GM10266 (cell line): ENCODE results near the gene AOC1.

ENCODE experiments used
- DNase-seq: peaks from one replicate; pipeline ENCODE4 v3.0.0; 2012; ENCODE audit errors: extremely low spot score
- TF ChIP-seq, protein P1 (sequence below): IDR thresholded peaks from 2 replicates; pipeline ENCODE4 v1.5.1; 2012; ENCODE audit warnings: mild to moderate bottlenecking, low read depth; ENCODE audit not compliant: control insufficient read depth, insufficient read depth; ENCODE audit errors: missing control alignments

The AOC1 gene

DNA sequence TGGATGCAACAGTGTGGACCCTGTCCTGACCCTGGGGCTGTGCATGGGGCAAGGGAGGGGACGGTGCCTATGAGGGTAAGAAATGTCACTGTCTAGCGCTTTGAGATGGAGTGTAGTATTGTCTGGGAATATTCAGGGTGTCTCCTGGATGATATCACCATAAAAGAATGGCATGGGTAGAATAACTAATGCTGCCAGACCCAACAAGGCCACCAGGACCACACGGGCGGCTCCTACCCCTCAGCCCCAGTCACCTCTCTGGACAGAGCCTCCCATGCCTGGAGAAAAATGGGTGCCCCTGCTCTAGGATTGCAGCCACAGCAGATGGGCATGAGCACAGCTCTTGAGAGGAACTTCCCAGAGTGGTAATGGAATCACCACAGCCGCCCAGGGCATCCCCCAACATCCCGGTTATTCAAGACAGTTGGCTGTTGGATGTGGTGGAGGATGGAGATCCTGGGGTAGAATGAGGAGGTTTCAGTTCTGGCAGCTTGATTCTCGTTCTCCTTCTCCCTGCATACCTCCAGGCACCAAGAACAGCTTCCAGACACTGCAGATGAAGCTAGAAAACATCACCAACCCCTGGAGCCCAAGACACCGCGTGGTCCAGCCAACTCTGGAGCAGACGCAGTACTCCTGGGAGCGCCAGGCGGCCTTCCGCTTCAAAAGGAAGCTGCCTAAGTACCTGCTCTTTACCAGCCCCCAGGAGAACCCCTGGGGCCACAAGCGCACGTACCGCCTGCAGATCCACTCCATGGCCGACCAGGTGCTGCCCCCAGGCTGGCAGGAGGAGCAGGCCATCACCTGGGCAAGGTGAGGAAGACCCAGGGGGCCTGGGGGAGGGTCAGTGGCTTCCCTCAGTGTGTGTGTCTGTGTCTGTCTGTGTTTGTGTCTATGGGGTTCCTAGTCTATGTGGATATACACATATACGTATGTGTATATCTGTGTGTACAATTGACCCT is 6.2 kb downstream of the AOC1 start:
- TF ChIP-seq, protein P1, sequence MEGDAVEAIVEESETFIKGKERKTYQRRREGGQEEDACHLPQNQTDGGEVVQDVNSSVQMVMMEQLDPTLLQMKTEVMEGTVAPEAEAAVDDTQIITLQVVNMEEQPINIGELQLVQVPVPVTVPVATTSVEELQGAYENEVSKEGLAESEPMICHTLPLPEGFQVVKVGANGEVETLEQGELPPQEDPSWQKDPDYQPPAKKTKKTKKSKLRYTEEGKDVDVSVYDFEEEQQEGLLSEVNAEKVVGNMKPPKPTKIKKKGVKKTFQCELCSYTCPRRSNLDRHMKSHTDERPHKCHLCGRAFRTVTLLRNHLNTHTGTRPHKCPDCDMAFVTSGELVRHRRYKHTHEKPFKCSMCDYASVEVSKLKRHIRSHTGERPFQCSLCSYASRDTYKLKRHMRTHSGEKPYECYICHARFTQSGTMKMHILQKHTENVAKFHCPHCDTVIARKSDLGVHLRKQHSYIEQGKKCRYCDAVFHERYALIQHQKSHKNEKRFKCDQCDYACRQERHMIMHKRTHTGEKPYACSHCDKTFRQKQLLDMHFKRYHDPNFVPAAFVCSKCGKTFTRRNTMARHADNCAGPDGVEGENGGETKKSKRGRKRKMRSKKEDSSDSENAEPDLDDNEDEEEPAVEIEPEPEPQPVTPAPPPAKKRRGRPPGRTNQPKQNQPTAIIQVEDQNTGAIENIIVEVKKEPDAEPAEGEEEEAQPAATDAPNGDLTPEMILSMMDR = no peak
- no peak for DNase-seq

DNA sequence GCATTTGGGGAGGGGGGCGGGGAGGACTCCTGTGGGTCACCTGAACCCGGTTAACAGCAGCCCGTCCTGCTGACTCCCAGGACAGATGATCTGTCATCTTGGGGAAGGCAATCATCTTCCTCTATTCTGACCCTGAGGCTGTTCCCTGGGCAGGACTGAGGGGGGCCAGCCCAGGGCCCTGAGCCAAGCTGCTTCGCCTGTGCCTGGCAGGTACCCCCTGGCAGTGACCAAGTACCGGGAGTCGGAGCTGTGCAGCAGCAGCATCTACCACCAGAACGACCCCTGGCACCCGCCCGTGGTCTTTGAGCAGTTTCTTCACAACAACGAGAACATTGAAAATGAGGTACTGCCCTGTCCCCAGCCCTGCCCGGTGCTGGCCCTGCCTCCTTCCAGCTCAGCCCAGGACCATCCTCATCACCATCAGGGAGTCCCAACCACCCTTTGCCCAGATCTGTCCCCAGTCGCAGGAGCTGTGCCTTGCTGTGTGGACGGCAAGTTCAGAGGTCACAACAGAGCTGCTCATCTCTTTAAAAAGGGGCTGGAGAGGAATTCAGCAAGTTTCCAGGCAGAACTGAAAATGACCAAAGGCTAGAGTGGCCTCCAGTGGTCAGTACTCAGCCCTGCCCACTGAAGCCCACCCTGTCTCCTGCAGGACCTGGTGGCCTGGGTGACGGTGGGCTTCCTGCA is 8.1 kb downstream of the AOC1 start:
- DNase-seq = no peak
- TF ChIP-seq, protein P1 = no peak

DNA sequence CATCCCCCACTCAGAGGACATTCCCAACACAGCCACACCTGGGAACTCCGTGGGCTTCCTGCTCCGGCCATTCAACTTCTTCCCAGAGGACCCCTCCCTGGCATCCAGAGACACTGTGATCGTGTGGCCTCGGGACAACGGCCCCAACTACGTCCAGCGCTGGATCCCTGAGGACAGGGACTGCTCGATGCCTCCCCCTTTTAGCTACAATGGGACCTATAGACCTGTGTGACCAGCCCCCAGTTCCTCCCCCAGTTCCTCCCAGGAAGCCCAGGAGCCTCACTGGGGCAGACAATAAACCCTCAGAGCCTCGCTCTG is 8.6 kb downstream of the AOC1 start:
- no peak for DNase-seq
- TF ChIP-seq, protein P1 = no peak

DNA sequence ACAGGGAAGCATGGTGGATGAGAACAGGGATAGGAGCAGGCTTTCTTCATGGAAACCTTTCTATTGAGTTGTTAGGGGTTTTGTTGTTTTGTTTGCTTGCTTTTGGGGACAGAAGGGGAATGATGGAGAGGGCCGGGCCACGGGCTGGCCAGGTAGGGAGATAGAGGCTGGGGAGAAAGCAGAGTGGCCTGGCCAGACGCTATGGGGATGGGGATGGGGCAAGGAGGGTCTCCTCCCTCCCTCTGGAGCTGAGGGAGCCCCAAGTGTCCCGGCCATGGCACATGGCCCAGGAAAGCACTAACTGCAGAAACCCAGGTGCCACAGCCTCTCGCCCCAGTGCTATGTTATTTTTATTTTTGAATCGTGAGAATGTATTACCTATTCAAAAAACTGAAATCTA is 10.0 kb downstream of the AOC1 start:
- DNase-seq = no peak
- TF ChIP-seq, protein P1 = no peak

DNA sequence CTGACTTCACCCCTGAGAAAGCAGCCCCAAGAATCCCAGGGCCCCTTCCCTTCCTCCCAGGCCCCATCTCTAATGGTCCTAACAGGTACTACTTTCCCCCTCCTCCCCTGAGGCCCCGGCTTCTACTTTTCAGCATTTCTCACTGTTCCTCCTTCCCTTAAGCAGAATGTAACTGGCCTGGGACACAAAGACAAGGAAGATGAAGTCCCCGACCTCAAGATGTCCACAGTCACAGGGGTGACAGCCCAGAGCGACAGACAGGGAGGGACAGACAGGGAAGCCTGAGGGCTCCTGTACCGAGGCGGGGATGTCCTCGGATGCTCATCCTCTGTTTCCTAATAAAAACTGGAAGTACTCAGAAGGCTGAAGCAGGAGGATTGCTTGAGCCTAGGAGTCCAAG is 11.6 kb downstream of the AOC1 start:
- DNase-seq = no peak
- TF ChIP-seq, protein P1 = no peak

DNA sequence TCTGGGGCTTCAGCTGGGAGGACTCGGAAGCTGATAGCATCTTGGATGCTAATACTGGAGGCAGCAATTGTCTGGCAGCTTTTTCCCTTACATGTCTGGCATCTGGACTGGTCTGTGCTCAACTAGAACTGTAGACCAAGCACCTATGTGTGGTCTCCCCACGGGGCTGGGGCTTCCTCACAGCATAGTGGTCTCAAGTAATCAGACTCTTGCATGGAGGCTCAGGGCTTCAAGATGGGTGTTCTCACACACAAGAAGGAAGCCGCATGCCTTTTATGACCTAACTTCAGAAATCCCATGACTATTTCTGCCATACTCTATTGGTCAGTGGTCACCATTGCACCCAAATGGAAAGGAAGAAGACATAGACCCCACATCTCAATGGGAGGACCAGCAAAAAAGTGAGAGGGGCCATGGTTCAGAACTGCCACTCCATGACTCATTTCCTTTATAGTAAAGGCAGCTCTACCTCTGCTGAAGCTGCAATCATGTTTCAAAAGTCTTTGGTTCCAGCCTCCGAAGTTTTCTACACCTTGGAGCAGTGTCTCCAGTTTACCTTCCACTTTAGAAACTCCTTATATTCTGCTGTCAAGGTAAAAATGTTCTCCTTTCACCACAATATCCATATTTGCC is 14.7 kb downstream of the AOC1 start:
- TF ChIP-seq, protein P1 = no peak
- DNase-seq = no peak
